H1 (cell line): ENCODE measurements around the gene GJD3. TPM values are rescaled to one million over a fixed set of nuclear protein-coding genes. Genes with fewer than 3 reads are reported as not detected.

ENCODE experiments used
- CTCF ChIA-PET: fragments of 300-600 bp; sonication (Branson Sonifier 250); formaldehyde crosslinking; loops from one replicate; lab custom pipeline; 2021; ENCODE audit not compliant: partially characterized antibody; lab: Charles Lee
- POLR2A ChIA-PET: fragments of 300-600 bp; sonication (Branson Sonifier 250); formaldehyde crosslinking; loops from one replicate; lab custom pipeline; 2021; ENCODE audit warnings: inconsistent platforms; ENCODE audit not compliant: partially characterized antibody; lab: Charles Lee
- DNase-seq, 2 experiments: peaks; one replicate each; pipeline versions ENCODE4 v3.0.0 to v3.0.0-alpha.2; 2010 to 2022; ENCODE audit warnings: low spot score in 2 of 2, low read depth in 1 of 2, mixed read lengths in 1 of 2
- FAIRE-seq: peaks from 2 replicates; lab custom pipeline; 2011; peaks lifted over from hg19 to GRCh38; lab: Jason Lieb, UNC
- H2AFZ ChIP-seq: 2 replicates; pipeline ENCODE4 v1.8.1; 2012; ENCODE audit warnings: low read length, inconsistent platforms
- H2AK5ac ChIP-seq: 2 replicates; pipeline ENCODE4 v1.6.1; 2013; ENCODE audit warnings: low read depth, low read length
- H2BK120ac ChIP-seq: replicated peaks from 2 replicates; pipeline ENCODE3; 2013; ENCODE audit warnings: low read depth, low read length, inconsistent platforms
- H2BK12ac ChIP-seq: 2 replicates; pipeline ENCODE4 v1.6.1; 2013; ENCODE audit warnings: low read depth, low read length
- H2BK15ac ChIP-seq: 2 replicates; pipeline ENCODE4 v1.6.1; 2013; ENCODE audit warnings: low read length
- H2BK20ac ChIP-seq: 2 replicates; pipeline ENCODE4 v1.6.1; 2013; ENCODE audit warnings: low read length
- H2BK5ac ChIP-seq: 2 replicates; pipeline ENCODE4 v1.6.1; 2013; ENCODE audit warnings: low read depth, low read length
- H3K14ac ChIP-seq: 2 replicates; pipeline ENCODE4 v1.6.1; 2013; ENCODE audit warnings: inconsistent platforms; ENCODE audit not compliant: insufficient read length
- H3K18ac ChIP-seq: 2 replicates; pipeline ENCODE4 v1.6.1; 2013; ENCODE audit warnings: low read length; ENCODE audit errors: extremely low read depth
- H3K23ac ChIP-seq: 2 replicates; pipeline ENCODE4 v1.6.1; 2013; ENCODE audit warnings: inconsistent platforms; ENCODE audit not compliant: insufficient read length
- H3K23me2 ChIP-seq: 2 replicates; pipeline ENCODE4 v1.6.1; 2013; ENCODE audit warnings: low read depth, low read length
- H3K27ac ChIP-seq: 2 replicates; pipeline ENCODE4 v1.6.1; 2011; ENCODE audit warnings: low read depth, low read length, inconsistent platforms
- H3K27me3 ChIP-seq, 4 experiments: replicated peaks in 1 of 4; 1 replicate in 1 of 4; 2 replicates in 3 of 4; pipeline versions ENCODE4 v1.6.1 to v1.8.1; 2011 to 2013; ENCODE audit warnings: low read length in 3 of 4, mild to moderate bottlenecking in 3 of 4, inconsistent platforms in 2 of 4, mixed read lengths in 2 of 4, moderate library complexity in 1 of 4; ENCODE audit not compliant: control insufficient read depth in 3 of 4, insufficient read depth in 3 of 4; ENCODE audit errors: extremely low read depth in 1 of 4
- H3K36me3 ChIP-seq, 4 experiments: 2 replicates each; pipeline versions ENCODE4 v1.6.1 to v1.8.1; 2011 to 2013; ENCODE audit warnings: mild to moderate bottlenecking in 4 of 4, low read length in 3 of 4, moderate library complexity in 2 of 4, control low read depth in 1 of 4, inconsistent platforms in 1 of 4; ENCODE audit not compliant: insufficient read depth in 4 of 4, control insufficient read depth in 2 of 4
- H3K4ac ChIP-seq: replicated peaks from 2 replicates; pipeline ENCODE3; 2013; ENCODE audit warnings: low read length, low read depth, mixed read lengths, inconsistent platforms; ENCODE audit not compliant: insufficient read length
- H3K4me1 ChIP-seq, 4 experiments: replicated peaks in 1 of 4; 1 replicate in 1 of 4; 2 replicates in 3 of 4; pipeline versions ENCODE4 v1.6.1 to v1.8.1; 2011 to 2013; ENCODE audit warnings: low read length in 3 of 4, inconsistent platforms in 2 of 4, mixed read lengths in 1 of 4; ENCODE audit not compliant: insufficient read depth in 4 of 4, control insufficient read depth in 3 of 4
- H3K4me2 ChIP-seq, 2 experiments: 2 replicates each; pipeline versions ENCODE4 v1.6.1 to v1.8.1; 2011 to 2013; ENCODE audit warnings: low read depth in 2 of 2, low read length in 2 of 2, control low read depth in 1 of 2, inconsistent platforms in 1 of 2, mild to moderate bottlenecking in 1 of 2; ENCODE audit not compliant: insufficient read depth in 1 of 2
- H3K4me3 ChIP-seq, 4 experiments: fragments of 200-600, 300-600 bp in 1 of 4; sonication (generic), shearing (Covaris generic), sonication (Bioruptor Twin) in 1 of 4; 2 replicates each; pipeline versions ENCODE4 v1.5.1 to v1.8.1; 2011 to 2016; ENCODE audit warnings: low read length in 4 of 4, low read depth in 3 of 4, control low read depth in 2 of 4, inconsistent platforms in 2 of 4, mild to moderate bottlenecking in 2 of 4, mixed read lengths in 1 of 4, moderate library complexity in 1 of 4; ENCODE audit not compliant: insufficient read depth in 2 of 4; ENCODE audit errors: extremely low read depth in 1 of 4
- H3K56ac ChIP-seq: replicated peaks from 2 replicates; pipeline ENCODE3; 2013; ENCODE audit warnings: low read depth, mild to moderate bottlenecking, mixed read lengths, low read length, inconsistent platforms; ENCODE audit not compliant: insufficient read length
- H3K79me1 ChIP-seq: 2 replicates; pipeline ENCODE4 v1.6.1; 2013; ENCODE audit warnings: low read depth, low read length, control low read depth
- H3K79me2 ChIP-seq, 2 experiments: 2 replicates each; pipeline versions ENCODE4 v1.6.1 to v1.8.1; 2012 to 2013; ENCODE audit warnings: low read length in 2 of 2, mild to moderate bottlenecking in 2 of 2, inconsistent platforms in 1 of 2; ENCODE audit not compliant: insufficient read depth in 2 of 2, control insufficient read depth in 1 of 2
- H3K9ac ChIP-seq, 4 experiments: replicated peaks in 1 of 4; 1 replicate in 1 of 4; 2 replicates in 3 of 4; pipeline versions ENCODE4 v1.6.1 to v1.8.1; 2011 to 2013; ENCODE audit warnings: low read depth in 3 of 4, low read length in 3 of 4, control low read depth in 2 of 4, mild to moderate bottlenecking in 2 of 4, moderate library complexity in 2 of 4, inconsistent platforms in 1 of 4; ENCODE audit errors: extremely low read depth in 1 of 4
- H3K9me3 ChIP-seq, 2 experiments: 2 replicates each; pipeline versions ENCODE4 v1.6.1 to v1.8.1; 2012 to 2013; ENCODE audit warnings: mild to moderate bottlenecking in 2 of 2, moderate library complexity in 2 of 2, control low read depth in 1 of 2, inconsistent platforms in 1 of 2, low read depth in 1 of 2, low read length in 1 of 2, mixed read lengths in 1 of 2; ENCODE audit not compliant: insufficient read depth in 2 of 2
- H4K20me1 ChIP-seq, 2 experiments: replicated peaks in 1 of 2; 2 replicates each; pipeline versions ENCODE3 to v1.8.1; 2011 to 2013; ENCODE audit warnings: inconsistent platforms in 2 of 2, low read length in 2 of 2, mild to moderate bottlenecking in 1 of 2; ENCODE audit not compliant: insufficient read depth in 2 of 2, control insufficient read depth in 1 of 2
- H4K5ac ChIP-seq: 2 replicates; pipeline ENCODE4 v1.6.1; 2013; ENCODE audit warnings: low read length, low read depth, mixed read lengths, inconsistent platforms; ENCODE audit not compliant: insufficient read length
- H4K8ac ChIP-seq: 2 replicates; pipeline ENCODE4 v1.8.0; 2013; ENCODE audit warnings: mild to moderate bottlenecking, moderate library complexity, low read length, inconsistent platforms; ENCODE audit not compliant: insufficient read depth; ENCODE audit errors: extremely low read depth
- H4K91ac ChIP-seq: replicated peaks from 2 replicates; pipeline ENCODE3; 2013; ENCODE audit warnings: low read length, mixed read lengths, inconsistent platforms; ENCODE audit not compliant: insufficient read length
- CTCF ChIP-seq, 3 experiments: IDR thresholded peaks; 1 replicate in 2 of 3; 2 replicates in 1 of 3; pipeline versions ENCODE4 v1.5.1 to v1.6.1; 2011; ENCODE audit warnings: low read length in 3 of 3, mild to moderate bottlenecking in 3 of 3, inconsistent platforms in 2 of 3, low read depth in 1 of 3, moderate library complexity in 1 of 3; ENCODE audit not compliant: insufficient read depth in 1 of 3; ENCODE audit errors: control extremely low read depth in 1 of 3
- EGR1 ChIP-seq: IDR thresholded peaks from 2 replicates; pipeline ENCODE4 v1.6.1; 2011; ENCODE audit warnings: low read depth, low read length, borderline replicate concordance
- GABPA ChIP-seq: IDR thresholded peaks from 2 replicates; pipeline ENCODE4 v1.6.1; 2011; ENCODE audit warnings: mild to moderate bottlenecking, low read length, moderate library complexity, borderline replicate concordance; ENCODE audit not compliant: insufficient read depth
- NANOG ChIP-seq: IDR thresholded peaks from 2 replicates; pipeline ENCODE4 v1.6.1; 2011; ENCODE audit warnings: low read length, low read depth, mild to moderate bottlenecking, inconsistent platforms; ENCODE audit not compliant: insufficient read depth, poor library complexity, severe bottlenecking
- SIN3A ChIP-seq, 2 experiments: IDR thresholded peaks in 1 of 2; conservative IDR thresholded peaks in 1 of 2; 2 replicates each; pipeline ENCODE4 v1.6.1; 2011 to 2012; ENCODE audit warnings: low read length in 2 of 2, improper control_type of control experiment in 1 of 2, low read depth in 1 of 2, mild to moderate bottlenecking in 1 of 2
- SIX5 ChIP-seq: IDR thresholded peaks from 2 replicates; pipeline ENCODE4 v1.6.1; 2011; ENCODE audit warnings: mild to moderate bottlenecking, low read depth, low read length
- SP4 ChIP-seq: IDR thresholded peaks from 2 replicates; pipeline ENCODE4 v1.6.1; 2012; ENCODE audit warnings: low read length, inconsistent platforms
- WGBS, 2 experiments: shearing (Covaris generic) in 1 of 2; methylation state at CpG; one replicate each; pipeline versions ENCODE4 v1.1.6 to v1.1.7; 2013 to 2015; ENCODE audit warnings: low lambda C conversion rate in 2 of 2, mixed read lengths in 2 of 2, inconsistent platforms in 1 of 2, low coverage in 1 of 2, missing lambda C conversion rate in 1 of 2; ENCODE audit not compliant: insufficient replicate concordance in 2 of 2, insufficient coverage in 1 of 2, insufficient read length in 1 of 2; ENCODE audit errors: extremely low coverage in 1 of 2, missing lambda C conversion rate in 1 of 2; 5-methylcytosine and 5-hydroxymethylcytosine counted together
- polyA plus RNA-seq, 7 experiments: library from polyadenylated mRNA; depleted of rRNA in 3 of 7; stranded (reverse) in 5 of 7; unstranded in 2 of 7; fragments of >200 nt in 5 of 7; fragments of 200-250 nt in 2 of 7; gene quantifications; 1 replicate in 5 of 7; 2 replicates in 1 of 7; 4 replicates in 1 of 7; pipeline versions ENCODE4 v1.2.1 to v1.2.3, GENCODE V29; 2011 to 2013; ENCODE audit warnings: missing spikeins in 2 of 7, mixed read lengths in 2 of 7
- total RNA-seq: library from RNA; stranded (reverse); fragmentation: NEBNext Ultra II Directional; extraction: Animal tissue kit (Norgen Biotek cat#: 25700); gene quantifications from 2 replicates; pipeline ENCODE4 v1.2.1, GENCODE V29; 2021

The GJD3 gene
- total and polyA plus RNA-seq, 2 of the 8 experiments (the other 6 are each of a cell fraction or from before 2014, with no cell fraction given): 0.53 to 1.9 TPM

DNA sequence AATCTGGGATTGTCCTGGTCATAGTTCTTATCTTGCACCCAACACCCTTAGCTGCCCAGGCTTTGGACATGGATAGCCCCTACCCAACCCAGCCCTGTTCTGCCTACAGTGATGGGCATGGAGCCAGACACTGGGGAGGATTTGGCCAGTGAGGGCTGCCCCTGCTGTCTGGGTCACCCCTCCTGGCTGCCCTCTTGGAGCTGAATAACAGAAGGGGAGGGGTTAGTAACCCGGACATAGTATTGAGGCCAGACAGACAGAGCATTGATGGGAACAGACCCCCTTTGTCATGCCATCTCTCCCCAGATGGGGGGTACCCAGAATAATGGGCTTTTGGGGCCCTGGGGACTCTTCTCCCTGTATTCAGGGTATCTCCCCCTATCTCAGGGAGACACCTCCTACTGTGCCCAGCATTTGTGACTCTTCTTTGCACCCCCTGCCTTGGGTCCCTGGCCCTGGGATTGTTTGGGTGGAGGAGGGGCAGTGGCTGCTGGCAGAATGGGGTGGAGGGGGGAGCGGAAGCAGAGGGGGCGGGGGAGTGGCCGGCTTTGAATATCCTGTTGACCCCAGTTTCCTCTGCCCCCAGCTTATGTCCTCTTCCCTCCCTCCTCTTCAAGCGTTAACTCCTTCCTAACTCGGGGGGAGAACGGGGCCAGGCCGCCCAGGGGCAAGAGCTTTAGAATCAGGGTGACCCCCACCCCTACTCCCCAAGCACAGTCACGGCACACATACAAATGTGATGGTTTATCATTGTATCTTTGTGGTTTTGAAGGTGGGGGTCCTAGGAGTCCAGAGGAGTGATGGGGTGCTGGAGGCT is 17.0 kb downstream of the GJD3 start:
- Histone ChIP-seq H3K36me3 (no peaks in the 10 kb centered on the region; a peak in 1 of 8 replicates), H4K5ac (no peak overlapping the region), H4K8ac (no peak overlapping the region), H3K18ac (peak overlapping the region; percentile 75; the same call in 1 of the 2 replicates), H2BK20ac (peak overlapping the region; percentile 55; the same call in 1 of the 2 replicates), H3K56ac (no peak overlapping the region), H3K9ac (no peak overlapping the region), H3K79me1 (peaks cover 5% of the 10 kb centered on the region; the same call in 1 of the 2 replicates), H2BK5ac (peak overlapping the region; percentile 81; the same call in 1 of the 2 replicates), H3K27me3 (peaks cover 19 to 70% (median 56%) of the 10 kb centered on the region in 4 experiments), H3K4me3 (peak overlapping the region in 3 of 4 experiments; percentile 6 to 43 (median 7); a peak in 3 of 8 replicates), H4K91ac (peak overlapping the region; percentile 85), H2AK5ac (peak overlapping the region; percentile 91; the same call in 1 of the 2 replicates), H3K4me1 (peaks cover 21 to 72% (median 54%) of the 10 kb centered on the region in 4 experiments), H4K20me1 (peaks cover 37 to 57% of the 10 kb centered on the region in 2 experiments), H2BK15ac (peak overlapping the region; percentile 65; the same call in 1 of the 2 replicates), H3K14ac (no peak overlapping the region), H3K27ac (no peak overlapping the region), H2BK12ac (peak overlapping the region; percentile 96; the same call in 1 of the 2 replicates), H3K4me2 (peak overlapping the region; percentile 77 to 87), H2AFZ (no peak overlapping the region), H2BK120ac (no peak overlapping the region), H3K23me2 (peaks cover 17% of the 10 kb centered on the region; the same call in 1 of the 2 replicates), H3K23ac (no peak overlapping the region), H3K4ac (no peak overlapping the region), H3K79me2 (no peaks in the 10 kb centered on the region; a peak in 1 of 4 replicates), H3K9me3 (no peaks in the 10 kb centered on the region)
- WGBS, 2 experiments: 24% methylated on average over 6 of the region's 9 CpGs; no CpG with 5 or more reads in 1 of the 2 experiments
- FAIRE-seq (no peak), DNase-seq (no peak)
- POLR2A ChIA-PET: interaction anchor here (0.6 to 27.8 kb wide), 4 partner anchors 14 to 94 kb away, joined by 3 to 570 read pairs (median 12); partner anchors contain the start of genes CDC6 and RARA
- CTCF ChIA-PET: interaction anchor here (0.8 to 30.8 kb wide), 7 partner anchors 8 to 1453 kb away, joined by 3 to 1198 read pairs (median 3); partner anchors contain the start of gene RARA
- TF ChIP-seq SIN3A (conservative IDR thresholded peaks at IDR 0.05 in 1 of 2, IDR thresholded peaks at IDR 0.05 in 1 of 2; ENCODE audit: low read depth in 1 of 2, low read length in 2 of 2) (no peak), NANOG (no peak), GABPA (no peak), EGR1 (no peak), CTCF (IDR thresholded peaks at IDR 0.05; ENCODE audit: control extremely low read depth in 1 of 3, insufficient read depth in 1 of 3, low read depth in 1 of 3, low read length in 3 of 3) (no peak), SP4 (no peak), SIX5 (no peak)
